Calu3 (cell line): ENCODE measurements around the gene ACY1. TPM values are rescaled to one million over a fixed set of nuclear protein-coding genes. Genes with fewer than 3 reads are reported as not detected.

Source experiments
- BruUV-seq: library from RNA; stranded (reverse); fragments of 400-500 nt; replicated peaks from 2 replicates; lab custom pipeline; 2021; lab: Mats Ljungman, UMichigan
- CTCF ChIA-PET: fragments of 300-600 bp; sonication (Branson Sonifier 250); formaldehyde crosslinking; loops from one replicate; lab custom pipeline; 2022; ENCODE audit warnings: antibody characterized with exemption; lab: Charles Lee
- DNase-seq: peaks from one replicate; pipeline ENCODE4 v3.0.0; 2022
- H3K27ac Mint-ChIP-seq: one replicate; pipeline ENCODE4 v1.8.0; 2022; ENCODE audit warnings: mixed read lengths; ENCODE audit not compliant: unreplicated experiment
- H3K27me3 Mint-ChIP-seq: one replicate; pipeline ENCODE4 v1.8.0; 2022; ENCODE audit warnings: mixed read lengths; ENCODE audit not compliant: unreplicated experiment
- H3K36me3 Mint-ChIP-seq: one replicate; pipeline ENCODE4 v1.8.0; 2022; ENCODE audit warnings: mild to moderate bottlenecking, moderate library complexity, mixed read lengths; ENCODE audit not compliant: insufficient read depth, unreplicated experiment
- H3K4me1 Mint-ChIP-seq: one replicate; pipeline ENCODE4 v1.8.0; 2022; ENCODE audit warnings: mild to moderate bottlenecking, low read depth, mixed read lengths; ENCODE audit not compliant: unreplicated experiment
- H3K4me3 Mint-ChIP-seq: one replicate; pipeline ENCODE4 v1.8.0; 2022; ENCODE audit warnings: mild to moderate bottlenecking, low read depth, moderate library complexity, mixed read lengths; ENCODE audit not compliant: unreplicated experiment
- H3K9me3 Mint-ChIP-seq: one replicate; pipeline ENCODE4 v1.8.0; 2022; ENCODE audit warnings: low read depth, mixed read lengths; ENCODE audit not compliant: unreplicated experiment
- CTCF ChIP-seq: fragments of 200-600 bp; IDR thresholded peaks from one replicate; pipeline ENCODE4 v1.8.0; 2022; ENCODE audit warnings: antibody characterized with exemption; ENCODE audit not compliant: unreplicated experiment
- intact Hi-C: fragments of 100-400 bp; cut with micrococcal nuclease; formaldehyde crosslinking; loops from one replicate; pipeline ENCODE4 v1.10.0; 2022; ENCODE audit not compliant: unreplicated experiment
- total RNA-seq: library from RNA; stranded (reverse); gene quantifications from 2 replicates; pipeline ENCODE4 v1.2.3, GENCODE V29; 2022

ACY1 gene
- total RNA-seq, 1 experiment from 2014 or later = 74.9 TPM

DNA sequence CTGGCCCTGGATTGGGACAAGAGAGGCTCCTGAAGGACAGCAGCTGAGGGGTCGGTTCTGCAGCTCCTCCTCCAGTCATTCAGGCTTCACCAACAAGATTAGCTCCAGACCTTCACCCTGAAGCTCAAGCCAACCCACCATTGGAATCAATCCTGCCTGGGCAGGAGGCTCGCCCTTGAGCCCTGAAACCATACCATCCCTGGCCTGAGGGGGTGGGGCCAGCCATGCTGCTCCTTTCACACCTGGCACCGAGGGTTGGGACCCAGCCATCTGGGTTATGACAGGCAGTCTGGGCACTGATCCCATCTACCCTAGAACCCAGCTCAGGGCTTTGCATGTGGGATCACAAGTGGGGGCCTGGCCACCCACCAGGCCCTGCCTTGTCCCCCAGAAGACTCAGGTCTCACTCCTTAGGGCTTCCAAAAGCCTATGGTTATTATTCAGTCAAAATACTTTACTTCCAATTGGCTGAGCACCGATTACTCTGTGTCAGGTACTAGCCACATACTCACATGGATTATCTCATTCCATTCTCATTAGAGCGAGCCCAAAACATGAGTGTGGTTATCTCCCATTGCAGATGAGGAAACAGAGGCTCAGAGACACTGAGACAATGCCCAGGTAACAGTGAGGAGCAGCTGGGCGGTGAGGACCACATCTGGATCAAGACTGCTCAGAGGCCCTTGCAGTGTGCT, 12.6 kb upstream of the ACY1 start:
- CTCF ChIA-PET = no interaction called here
- Mint-ChIP-seq H3K9me3 (no peaks in the 10 kb centered on the region), H3K4me3 (no peak overlapping the region), H3K36me3 (peaks cover 37% of the 10 kb centered on the region), H3K27ac (no peak overlapping the region), H3K27me3 (peaks cover 3% of the 10 kb centered on the region), H3K4me1 (peaks cover 29% of the 10 kb centered on the region)
- TF ChIP-seq CTCF = no peak
- BruUV-seq = no TSS peak
- DNase-seq = no peak
- intact Hi-C loops = no loop called here

DNA sequence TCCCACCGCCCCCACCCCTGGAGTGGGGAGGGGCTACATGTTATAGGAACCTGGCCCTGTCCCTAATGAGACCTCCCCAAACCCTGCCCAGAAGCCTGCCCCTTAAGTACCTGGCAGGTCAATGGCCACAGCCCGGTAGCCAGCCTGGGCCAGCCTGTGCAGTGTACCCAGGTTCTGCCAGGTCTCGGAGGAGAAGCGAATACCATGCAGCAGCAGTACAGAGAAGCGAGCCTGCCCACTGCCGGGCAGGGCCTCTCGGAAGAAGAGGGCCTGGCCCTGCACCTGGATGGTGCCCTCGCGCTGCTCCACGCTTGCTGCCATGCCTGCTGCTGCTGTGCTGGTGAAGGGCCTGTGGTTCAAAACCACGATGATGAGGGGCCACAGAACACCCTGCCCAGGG, 12.0 kb upstream of the ACY1 start:
- Mint-ChIP-seq H3K4me3 (no peak overlapping the region), H3K4me1 (peaks cover 28% of the 10 kb centered on the region), H3K36me3 (peaks cover 31% of the 10 kb centered on the region), H3K27ac (no peak overlapping the region), H3K9me3 (no peaks in the 10 kb centered on the region), H3K27me3 (no peaks in the 10 kb centered on the region)
- no TSS peak for BruUV-seq
- CTCF ChIA-PET = no interaction called here
- no peak for TF ChIP-seq CTCF
- intact Hi-C loops = no loop called here
- no peak for DNase-seq

- Mint-ChIP-seq H3K4me3 (peak overlapping the region; percentile 99), H3K27me3 (no peaks in the 10 kb centered on the region), H3K4me1 (peaks cover 21% of the 10 kb centered on the region), H3K27ac (peak overlapping the region; percentile 91), H3K36me3 (peaks cover 14% of the 10 kb centered on the region), H3K9me3 (no peaks in the 10 kb centered on the region)
- no peak for DNase-seq
- intact Hi-C loops = loop anchor here (1.0 kb wide), 1 partner anchor 33 kb away; the partner anchor contains the start of gene RRP9
- CTCF ChIA-PET = interaction anchor here (0.6 to 2.5 kb wide), 5 partner anchors 9 to 255 kb away, joined by 3 to 30 read pairs (median 4); partner anchors contain the start of genes ACY1, PARP3 and RRP9
- BruUV-seq = no TSS peak
- TF ChIP-seq CTCF = peak; percentile 20
Observed at GRCh38 chr3:51974277-51974962, 8.9 kb upstream of the ACY1 start.

DNA sequence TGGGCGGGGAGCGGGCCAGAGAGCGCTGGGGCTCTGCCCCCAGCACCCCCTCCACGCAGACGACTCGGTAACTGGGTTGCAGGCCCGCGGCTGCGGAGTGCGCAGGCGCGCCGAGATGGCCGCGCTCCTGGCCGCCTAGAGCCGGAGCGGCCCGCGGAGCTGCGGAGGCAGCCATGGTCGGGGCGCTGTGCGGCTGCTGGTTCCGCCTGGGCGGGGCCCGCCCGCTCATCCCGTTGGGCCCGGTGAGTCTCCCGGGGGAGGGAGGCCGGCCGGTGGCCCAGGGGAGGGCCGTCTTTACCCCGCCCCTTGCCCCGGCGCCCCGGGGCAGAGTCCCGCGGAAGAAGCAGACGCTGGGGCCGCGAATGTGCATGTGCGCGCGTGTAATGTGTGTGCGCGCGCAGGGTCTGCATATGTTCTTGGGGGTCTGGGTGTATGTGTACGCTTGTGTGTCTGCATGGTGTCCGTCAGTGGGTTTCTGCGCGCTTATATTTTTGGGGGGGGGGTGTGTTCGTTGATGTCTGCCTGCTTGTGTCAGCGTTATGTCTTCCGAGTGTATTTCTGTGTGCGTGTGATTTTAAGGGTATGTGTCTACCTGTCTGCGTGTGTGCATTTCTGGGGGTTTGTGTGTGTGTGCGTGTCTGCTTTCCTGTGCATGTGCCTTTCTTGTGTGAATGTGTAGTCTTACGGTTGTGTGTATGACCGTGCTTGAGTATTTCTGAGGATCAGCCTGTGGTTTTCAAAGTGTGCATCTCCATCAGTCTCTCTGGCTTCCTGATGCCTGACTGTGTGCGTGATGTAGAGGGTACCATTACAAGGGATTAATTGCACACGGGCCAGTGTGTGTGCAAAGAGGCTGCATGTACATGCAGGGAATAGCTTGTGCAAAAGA, 8.1 kb upstream of the ACY1 start, which contains the start of gene ABHD14A:
Gene ABHD14A (plus strand): TSS at position 102 of the 889 bp plus-strand sequence. CDS start 72 bp downstream, at position 174.
- H3K9me3 Mint-ChIP-seq = no peaks in the 10 kb centered on the region
- peak within 1 kb of the TSS; percentile 91 for H3K27ac Mint-ChIP-seq
- no peaks in the 10 kb centered on the region for H3K27me3 Mint-ChIP-seq
- CTCF ChIA-PET = interaction anchor here (2.3 to 2.5 kb wide), 2 partner anchors 8 to 33 kb away, joined by 21 to 30 read pairs; partner anchors contain the start of genes ACY1, PARP3 and RRP9
- peaks cover 14% of the 10 kb centered on the region for H3K36me3 Mint-ChIP-seq
- intact Hi-C loops = loop anchor here (1.0 kb wide), 1 partner anchor 34 kb away; the partner anchor contains the start of gene RRP9
- peak within 1 kb of the TSS; percentile 99 for H3K4me3 Mint-ChIP-seq
- BruUV-seq = no TSS peak
- TF ChIP-seq CTCF = no peak
- H3K4me1 Mint-ChIP-seq = peaks cover 20% of the 10 kb centered on the region
- DNase-seq = peak; percentile 69
